GM18519 (cell line): ENCODE results near the gene SH3PXD2A.

Experiments used
- ATAC-seq: cut with Tn5 transposase; IDR thresholded peaks from one replicate; pipeline ENCODE4 v1.9.1; 2021; ENCODE audit warnings: mild to moderate bottlenecking, moderate library complexity; ENCODE audit not compliant: unreplicated experiment, low FRiP score

SH3PXD2A gene

GRCh38 chr10:103696411-103697145, 158.8 kb downstream of the SH3PXD2A start:
- ATAC-seq: no peak

GRCh38 chr10:103696094-103696410, 159.3 kb downstream of the SH3PXD2A start:
- no peak for ATAC-seq

GRCh38 chr10:103695584-103696005, 159.8 kb downstream of the SH3PXD2A start:
- ATAC-seq: no peak

- ATAC-seq: no peak
Observed at GRCh38 chr10:103693812-103694205, 161.6 kb downstream of the SH3PXD2A start.

GRCh38 chr10:103692952-103693811, 162.2 kb downstream of the SH3PXD2A start:
- no peak for ATAC-seq

GRCh38 chr10:103692436-103692951, 162.9 kb downstream of the SH3PXD2A start:
- ATAC-seq: peak; percentile 39

- peak; percentile 9 for ATAC-seq
Observed at GRCh38 chr10:103691723-103692435, 163.5 kb downstream of the SH3PXD2A start.

- no peak for ATAC-seq
Observed at GRCh38 chr10:103691267-103691666, 164.1 kb downstream of the SH3PXD2A start.

- ATAC-seq: no peak
Observed at GRCh38 chr10:103690281-103690680, 165.1 kb downstream of the SH3PXD2A start.

GRCh38 chr10:103688491-103688890, 166.9 kb downstream of the SH3PXD2A start:
- no peak for ATAC-seq

GRCh38 chr10:103687718-103688117, 167.7 kb downstream of the SH3PXD2A start:
- ATAC-seq: no peak

- no peak for ATAC-seq
Observed at GRCh38 chr10:103687172-103687571, 168.2 kb downstream of the SH3PXD2A start.

GRCh38 chr10:103685880-103686669, 169.3 kb downstream of the SH3PXD2A start:
- no peak for ATAC-seq

GRCh38 chr10:103683851-103684250, 171.5 kb downstream of the SH3PXD2A start:
- ATAC-seq: no peak

GRCh38 chr10:103682631-103683030, 172.7 kb downstream of the SH3PXD2A start:
- no peak for ATAC-seq

- ATAC-seq: no peak
Observed at GRCh38 chr10:103681617-103682399, 173.6 kb downstream of the SH3PXD2A start.

GRCh38 chr10:103680869-103681236, 174.5 kb downstream of the SH3PXD2A start:
- ATAC-seq: no peak

GRCh38 chr10:103679096-103679790, 176.1 kb downstream of the SH3PXD2A start:
- peak; percentile 46 for ATAC-seq

GRCh38 chr10:103678178-103678526, 177.2 kb downstream of the SH3PXD2A start:
- peak; percentile 83 for ATAC-seq
